H1 (cell line): ENCODE data around the gene HIBCH. TPM values are rescaled to one million over a fixed set of nuclear protein-coding genes. Genes with fewer than 3 reads are reported as not detected.
A peak's percentile ranks its signal among the peaks of the same experiment; 100 is the strongest.

ENCODE experiments used
- CTCF ChIA-PET: fragments of 300-600 bp; sonication (Branson Sonifier 250); formaldehyde crosslinking; loops from one replicate; lab custom pipeline; 2021; ENCODE audit not compliant: partially characterized antibody; lab: Charles Lee
- POLR2A ChIA-PET: fragments of 300-600 bp; sonication (Branson Sonifier 250); formaldehyde crosslinking; loops from one replicate; lab custom pipeline; 2021; ENCODE audit warnings: inconsistent platforms; ENCODE audit not compliant: partially characterized antibody; lab: Charles Lee
- DNase-seq, 2 experiments: peaks; one replicate each; pipeline versions ENCODE4 v3.0.0 to v3.0.0-alpha.2; 2010 to 2022; ENCODE audit warnings: low spot score in 2 of 2, low read depth in 1 of 2, mixed read lengths in 1 of 2
- FAIRE-seq: peaks from 2 replicates; lab custom pipeline; 2011; peaks lifted over from hg19 to GRCh38; lab: Jason Lieb, UNC
- H2AFZ ChIP-seq: 2 replicates; pipeline ENCODE4 v1.8.1; 2012; ENCODE audit warnings: low read length, inconsistent platforms
- H2AK5ac ChIP-seq: 2 replicates; pipeline ENCODE4 v1.6.1; 2013; ENCODE audit warnings: low read depth, low read length
- H2BK120ac ChIP-seq: replicated peaks from 2 replicates; pipeline ENCODE3; 2013; ENCODE audit warnings: low read depth, low read length, inconsistent platforms
- H2BK12ac ChIP-seq: 2 replicates; pipeline ENCODE4 v1.6.1; 2013; ENCODE audit warnings: low read depth, low read length
- H2BK15ac ChIP-seq: 2 replicates; pipeline ENCODE4 v1.6.1; 2013; ENCODE audit warnings: low read length
- H2BK20ac ChIP-seq: 2 replicates; pipeline ENCODE4 v1.6.1; 2013; ENCODE audit warnings: low read length
- H2BK5ac ChIP-seq: 2 replicates; pipeline ENCODE4 v1.6.1; 2013; ENCODE audit warnings: low read depth, low read length
- H3K14ac ChIP-seq: 2 replicates; pipeline ENCODE4 v1.6.1; 2013; ENCODE audit warnings: inconsistent platforms; ENCODE audit not compliant: insufficient read length
- H3K18ac ChIP-seq: 2 replicates; pipeline ENCODE4 v1.6.1; 2013; ENCODE audit warnings: low read length; ENCODE audit errors: extremely low read depth
- H3K23ac ChIP-seq: 2 replicates; pipeline ENCODE4 v1.6.1; 2013; ENCODE audit warnings: inconsistent platforms; ENCODE audit not compliant: insufficient read length
- H3K23me2 ChIP-seq: 2 replicates; pipeline ENCODE4 v1.6.1; 2013; ENCODE audit warnings: low read depth, low read length
- H3K27ac ChIP-seq: 2 replicates; pipeline ENCODE4 v1.6.1; 2011; ENCODE audit warnings: low read depth, low read length, inconsistent platforms
- H3K27me3 ChIP-seq, 4 experiments: replicated peaks in 1 of 4; 1 replicate in 1 of 4; 2 replicates in 3 of 4; pipeline versions ENCODE4 v1.6.1 to v1.8.1; 2011 to 2013; ENCODE audit warnings: low read length in 3 of 4, mild to moderate bottlenecking in 3 of 4, inconsistent platforms in 2 of 4, mixed read lengths in 2 of 4, moderate library complexity in 1 of 4; ENCODE audit not compliant: control insufficient read depth in 3 of 4, insufficient read depth in 3 of 4; ENCODE audit errors: extremely low read depth in 1 of 4
- H3K36me3 ChIP-seq, 4 experiments: 2 replicates each; pipeline versions ENCODE4 v1.6.1 to v1.8.1; 2011 to 2013; ENCODE audit warnings: mild to moderate bottlenecking in 4 of 4, low read length in 3 of 4, moderate library complexity in 2 of 4, control low read depth in 1 of 4, inconsistent platforms in 1 of 4; ENCODE audit not compliant: insufficient read depth in 4 of 4, control insufficient read depth in 2 of 4
- H3K4ac ChIP-seq: replicated peaks from 2 replicates; pipeline ENCODE3; 2013; ENCODE audit warnings: low read length, low read depth, mixed read lengths, inconsistent platforms; ENCODE audit not compliant: insufficient read length
- H3K4me1 ChIP-seq, 4 experiments: replicated peaks in 1 of 4; 1 replicate in 1 of 4; 2 replicates in 3 of 4; pipeline versions ENCODE4 v1.6.1 to v1.8.1; 2011 to 2013; ENCODE audit warnings: low read length in 3 of 4, inconsistent platforms in 2 of 4, mixed read lengths in 1 of 4; ENCODE audit not compliant: insufficient read depth in 4 of 4, control insufficient read depth in 3 of 4
- H3K4me2 ChIP-seq, 2 experiments: 2 replicates each; pipeline versions ENCODE4 v1.6.1 to v1.8.1; 2011 to 2013; ENCODE audit warnings: low read depth in 2 of 2, low read length in 2 of 2, control low read depth in 1 of 2, inconsistent platforms in 1 of 2, mild to moderate bottlenecking in 1 of 2; ENCODE audit not compliant: insufficient read depth in 1 of 2
- H3K4me3 ChIP-seq, 4 experiments: fragments of 200-600, 300-600 bp in 1 of 4; sonication (generic), shearing (Covaris generic), sonication (Bioruptor Twin) in 1 of 4; 2 replicates each; pipeline versions ENCODE4 v1.5.1 to v1.8.1; 2011 to 2016; ENCODE audit warnings: low read length in 4 of 4, low read depth in 3 of 4, control low read depth in 2 of 4, inconsistent platforms in 2 of 4, mild to moderate bottlenecking in 2 of 4, mixed read lengths in 1 of 4, moderate library complexity in 1 of 4; ENCODE audit not compliant: insufficient read depth in 2 of 4; ENCODE audit errors: extremely low read depth in 1 of 4
- H3K56ac ChIP-seq: replicated peaks from 2 replicates; pipeline ENCODE3; 2013; ENCODE audit warnings: low read depth, mild to moderate bottlenecking, mixed read lengths, low read length, inconsistent platforms; ENCODE audit not compliant: insufficient read length
- H3K79me1 ChIP-seq: 2 replicates; pipeline ENCODE4 v1.6.1; 2013; ENCODE audit warnings: low read depth, low read length, control low read depth
- H3K79me2 ChIP-seq, 2 experiments: 2 replicates each; pipeline versions ENCODE4 v1.6.1 to v1.8.1; 2012 to 2013; ENCODE audit warnings: low read length in 2 of 2, mild to moderate bottlenecking in 2 of 2, inconsistent platforms in 1 of 2; ENCODE audit not compliant: insufficient read depth in 2 of 2, control insufficient read depth in 1 of 2
- H3K9ac ChIP-seq, 4 experiments: replicated peaks in 1 of 4; 1 replicate in 1 of 4; 2 replicates in 3 of 4; pipeline versions ENCODE4 v1.6.1 to v1.8.1; 2011 to 2013; ENCODE audit warnings: low read depth in 3 of 4, low read length in 3 of 4, control low read depth in 2 of 4, mild to moderate bottlenecking in 2 of 4, moderate library complexity in 2 of 4, inconsistent platforms in 1 of 4; ENCODE audit errors: extremely low read depth in 1 of 4
- H3K9me3 ChIP-seq, 2 experiments: 2 replicates each; pipeline versions ENCODE4 v1.6.1 to v1.8.1; 2012 to 2013; ENCODE audit warnings: mild to moderate bottlenecking in 2 of 2, moderate library complexity in 2 of 2, control low read depth in 1 of 2, inconsistent platforms in 1 of 2, low read depth in 1 of 2, low read length in 1 of 2, mixed read lengths in 1 of 2; ENCODE audit not compliant: insufficient read depth in 2 of 2
- H4K20me1 ChIP-seq, 2 experiments: replicated peaks in 1 of 2; 2 replicates each; pipeline versions ENCODE3 to v1.8.1; 2011 to 2013; ENCODE audit warnings: inconsistent platforms in 2 of 2, low read length in 2 of 2, mild to moderate bottlenecking in 1 of 2; ENCODE audit not compliant: insufficient read depth in 2 of 2, control insufficient read depth in 1 of 2
- H4K5ac ChIP-seq: 2 replicates; pipeline ENCODE4 v1.6.1; 2013; ENCODE audit warnings: low read length, low read depth, mixed read lengths, inconsistent platforms; ENCODE audit not compliant: insufficient read length
- H4K8ac ChIP-seq: 2 replicates; pipeline ENCODE4 v1.8.0; 2013; ENCODE audit warnings: mild to moderate bottlenecking, moderate library complexity, low read length, inconsistent platforms; ENCODE audit not compliant: insufficient read depth; ENCODE audit errors: extremely low read depth
- H4K91ac ChIP-seq: replicated peaks from 2 replicates; pipeline ENCODE3; 2013; ENCODE audit warnings: low read length, mixed read lengths, inconsistent platforms; ENCODE audit not compliant: insufficient read length
- BCL11A ChIP-seq, 2 experiments: IDR thresholded peaks; one replicate each; pipeline ENCODE4 v1.6.1; 2011; ENCODE audit warnings: low read depth in 2 of 2, low read length in 2 of 2, mild to moderate bottlenecking in 2 of 2
- CREB1 ChIP-seq: IDR thresholded peaks from 2 replicates; pipeline ENCODE4 v1.6.1; 2012; ENCODE audit warnings: inconsistent platforms
- JUND ChIP-seq: IDR thresholded peaks from 2 replicates; pipeline ENCODE4 v1.6.1; 2011; ENCODE audit warnings: mild to moderate bottlenecking, improper control_type of control experiment, low read length
- RAD21 ChIP-seq, 2 experiments: IDR thresholded peaks in 1 of 2; conservative IDR thresholded peaks in 1 of 2; 2 replicates each; pipeline ENCODE4 v1.6.1; 2011; ENCODE audit warnings: low read depth in 2 of 2, low read length in 2 of 2, improper control_type of control experiment in 1 of 2, inconsistent platforms in 1 of 2, mild to moderate bottlenecking in 1 of 2, moderate library complexity in 1 of 2
- WGBS, 2 experiments: shearing (Covaris generic) in 1 of 2; methylation state at CpG; one replicate each; pipeline versions ENCODE4 v1.1.6 to v1.1.7; 2013 to 2015; ENCODE audit warnings: low lambda C conversion rate in 2 of 2, mixed read lengths in 2 of 2, inconsistent platforms in 1 of 2, low coverage in 1 of 2, missing lambda C conversion rate in 1 of 2; ENCODE audit not compliant: insufficient replicate concordance in 2 of 2, insufficient coverage in 1 of 2, insufficient read length in 1 of 2; ENCODE audit errors: extremely low coverage in 1 of 2, missing lambda C conversion rate in 1 of 2; 5-methylcytosine and 5-hydroxymethylcytosine counted together
- polyA plus RNA-seq, 7 experiments: library from polyadenylated mRNA; depleted of rRNA in 3 of 7; stranded (reverse) in 5 of 7; unstranded in 2 of 7; fragments of >200 nt in 5 of 7; fragments of 200-250 nt in 2 of 7; gene quantifications; 1 replicate in 5 of 7; 2 replicates in 1 of 7; 4 replicates in 1 of 7; pipeline versions ENCODE4 v1.2.1 to v1.2.3, GENCODE V29; 2011 to 2013; ENCODE audit warnings: missing spikeins in 2 of 7, mixed read lengths in 2 of 7
- total RNA-seq: library from RNA; stranded (reverse); fragmentation: NEBNext Ultra II Directional; extraction: Animal tissue kit (Norgen Biotek cat#: 25700); gene quantifications from 2 replicates; pipeline ENCODE4 v1.2.1, GENCODE V29; 2021

HIBCH gene
- total and polyA plus RNA-seq, 2 of the 8 experiments (the other 6 are each of a cell fraction or from before 2014, with no cell fraction given), result 7.5 to 31.8 TPM

- H2BK120ac ChIP-seq, result no peak overlapping the region
- H3K9ac ChIP-seq, result no peak overlapping the region
- H3K18ac ChIP-seq, result no peak overlapping the region
- no peak overlapping the region for H3K4me3 ChIP-seq
- H3K27ac ChIP-seq, result no peak overlapping the region
- no peak overlapping the region for H3K4ac ChIP-seq
- WGBS, 2 experiments, result 93% methylated on average over 1 of the region's 1 CpG; no CpG with 5 or more reads in 1 of the 2 experiments
- H2BK20ac ChIP-seq, result no peak overlapping the region
- H2BK12ac ChIP-seq, result no peak overlapping the region
- H3K23ac ChIP-seq, result no peak overlapping the region
- no peaks in the 10 kb centered on the region for H3K79me1 ChIP-seq
- H4K5ac ChIP-seq, result no peak overlapping the region
- H2AK5ac ChIP-seq, result no peak overlapping the region
- H3K4me1 ChIP-seq, result no peaks in the 10 kb centered on the region
- FAIRE-seq, result peak; percentile 39
- no peaks in the 10 kb centered on the region for H3K23me2 ChIP-seq
- peaks cover 0 to 6% (median 2%) of the 10 kb centered on the region in 4 experiments; a peak in 3 of 8 replicates for H3K36me3 ChIP-seq
- H3K9me3 ChIP-seq, result no peaks in the 10 kb centered on the region
- no peak for DNase-seq
- H4K20me1 ChIP-seq, result no peaks in the 10 kb centered on the region
- no peak overlapping the region for H2BK15ac ChIP-seq
- H3K79me2 ChIP-seq, result no peaks in the 10 kb centered on the region
- no peak overlapping the region for H3K56ac ChIP-seq
- no peak overlapping the region for H3K4me2 ChIP-seq
- H2AFZ ChIP-seq, result no peak overlapping the region
- H3K27me3 ChIP-seq, result no peaks in the 10 kb centered on the region
- H3K14ac ChIP-seq, result no peak overlapping the region
- POLR2A ChIA-PET, result no interaction called here
- no peak overlapping the region for H4K91ac ChIP-seq
- TF ChIP-seq JUND, result 0 out of 2 replicates have a peak, but pooled peaks have one; percentile 9
- no peak for TF ChIP-seq CREB1
- TF ChIP-seq BCL11A (IDR thresholded peaks at IDR 0.05; ENCODE audit: low read depth in 2 of 2, low read length in 2 of 2), result no peak
- TF ChIP-seq RAD21 (IDR thresholded peaks at IDR 0.05 in 1 of 2, conservative IDR thresholded peaks at IDR 0.05 in 1 of 2; ENCODE audit: low read depth in 2 of 2, low read length in 2 of 2), result peak in 1 of 2 experiments; percentile 22; a peak in 1 of 4 replicates
- no peak overlapping the region for H4K8ac ChIP-seq
- CTCF ChIA-PET, result interaction anchor here (1.9 kb wide), 1 partner anchor 73 kb away, joined by 7 read pairs; no protein-coding TSS in a partner anchor
- no peak overlapping the region for H2BK5ac ChIP-seq
Measured at GRCh38 chr2:190202604-190203003, 117.0 kb downstream of the HIBCH start.
